ENCODE measurements around the gene NOA1.
"Not testable (repeated sequence)": the region's sequence is repeated elsewhere in the genome, so short reads cannot be mapped to it uniquely, and the experiment has no call there.

NOA1 gene

DNA sequence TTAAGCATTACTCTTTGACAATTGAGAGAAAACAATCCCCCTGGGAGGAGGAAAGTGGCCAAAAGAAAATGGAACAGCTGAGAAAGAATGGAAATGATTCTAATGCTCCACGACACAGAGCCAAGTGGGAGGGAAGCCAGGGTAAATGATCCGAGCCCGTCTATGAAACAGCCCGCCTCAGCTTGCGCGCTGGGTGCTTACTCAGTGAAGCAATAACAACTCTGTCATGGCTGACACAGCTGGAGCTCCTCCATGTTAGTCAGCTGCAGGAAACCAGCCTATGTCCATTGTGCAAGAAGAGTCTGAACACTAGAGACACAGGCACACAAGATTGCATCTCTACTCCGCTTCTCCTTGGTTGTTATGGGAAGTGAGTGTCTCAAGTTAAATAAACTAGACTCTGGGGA lies 19.3 kb downstream of the NOA1 start:
- peak in 7 of 14 donors; percentile 4 to 54 (median 25) for DNase-seq

DNA sequence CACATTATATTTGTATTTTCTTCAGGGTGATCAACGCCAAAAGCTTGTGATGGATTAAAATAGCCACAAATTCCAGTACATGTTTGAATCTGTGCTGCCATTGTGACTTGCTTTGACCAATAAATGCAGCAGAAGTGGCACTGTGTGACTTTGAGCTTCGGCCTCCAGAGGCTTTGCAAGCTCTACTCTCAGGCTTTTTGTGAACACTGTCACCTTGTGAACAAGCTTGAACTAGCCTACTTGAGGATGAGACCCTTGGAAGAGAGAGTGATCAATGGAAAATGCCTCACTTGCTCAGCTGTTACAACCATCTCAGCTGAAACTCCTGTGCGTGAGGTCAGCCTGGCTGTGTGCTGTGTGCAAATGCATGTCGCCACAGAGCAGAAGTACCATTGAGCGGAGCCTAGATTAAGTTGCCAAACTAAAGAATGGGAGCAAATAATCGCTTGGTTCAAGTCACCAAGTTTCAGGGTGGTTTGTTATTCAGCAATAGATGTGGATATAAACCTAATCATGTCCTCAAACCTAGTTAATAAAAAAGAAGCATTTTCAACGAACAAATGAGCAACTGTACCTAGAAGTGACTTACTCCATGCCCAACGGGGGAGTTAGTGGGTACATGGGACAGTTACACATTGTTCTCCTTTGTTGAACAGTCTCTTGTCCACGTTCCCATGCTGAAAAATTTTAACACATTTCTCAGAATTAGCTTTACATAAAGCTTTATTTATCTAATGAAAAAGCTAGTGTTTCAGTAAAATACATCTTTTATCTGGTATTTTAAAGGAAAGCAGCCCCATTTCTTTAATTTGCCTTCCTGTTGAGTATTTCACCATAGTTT lies 23.5 kb downstream of the NOA1 start:
- peak in 6 of 14 donors; percentile 1 to 31 (median 6) for DNase-seq

DNA sequence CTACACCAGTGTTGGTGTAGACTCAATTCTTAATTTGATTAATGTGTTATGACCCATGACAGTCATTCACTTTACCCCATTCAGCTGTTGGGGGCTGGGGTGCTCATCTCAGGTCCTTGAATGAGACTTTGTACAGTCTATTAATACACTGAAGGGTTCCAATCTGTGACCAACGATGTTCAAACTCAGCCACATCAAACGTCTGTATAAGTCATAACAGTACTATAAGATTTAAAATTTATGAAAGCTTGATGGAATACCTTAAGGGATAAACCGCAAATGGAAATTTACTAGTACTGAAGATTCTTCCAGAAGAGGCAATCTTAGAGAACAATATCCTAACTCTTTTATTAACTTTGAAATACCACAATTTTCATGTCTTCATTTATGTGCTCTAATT lies 36.0 kb downstream of the NOA1 start:
- no peak for DNase-seq

DNA sequence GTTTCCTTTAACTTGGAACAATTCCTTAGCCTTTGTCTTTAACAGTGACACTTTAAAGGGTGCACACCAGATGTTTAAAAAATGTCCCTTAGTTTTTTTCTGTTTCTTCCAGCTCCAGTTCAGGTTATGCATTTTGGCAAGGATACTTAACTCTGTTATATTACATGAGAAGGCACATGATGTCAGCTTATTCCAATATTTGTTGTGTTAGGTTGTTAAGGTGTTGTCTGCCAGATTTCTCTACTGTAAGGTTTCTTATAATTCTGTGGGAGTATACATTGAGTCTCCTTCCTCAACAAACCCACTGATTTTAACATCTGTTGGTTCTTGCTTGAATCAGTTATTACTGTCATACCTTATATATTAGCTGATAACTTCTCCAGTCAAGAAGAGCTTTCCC lies 36.4 kb downstream of the NOA1 start:
- DNase-seq = no peak

DNA sequence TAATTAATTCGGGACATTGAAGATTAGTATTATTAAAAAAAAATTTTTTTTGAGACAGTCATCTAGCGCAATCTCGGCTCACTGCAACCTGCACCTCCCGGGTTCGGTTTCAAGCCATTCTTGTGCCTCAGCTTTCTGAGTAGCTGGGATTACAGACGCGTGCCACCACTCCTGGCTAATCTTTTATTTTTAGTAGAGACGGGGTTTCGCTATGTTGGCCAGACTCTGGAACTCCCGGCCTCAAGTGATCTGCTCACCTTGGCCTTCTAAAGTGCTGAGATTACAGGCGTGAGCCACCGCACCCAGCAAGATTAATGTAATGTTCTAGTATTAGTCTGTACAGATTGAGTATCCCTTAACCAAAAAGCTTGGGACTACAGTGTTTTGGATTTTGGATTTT lies 37.0 kb downstream of the NOA1 start:
- no peak for DNase-seq

DNA sequence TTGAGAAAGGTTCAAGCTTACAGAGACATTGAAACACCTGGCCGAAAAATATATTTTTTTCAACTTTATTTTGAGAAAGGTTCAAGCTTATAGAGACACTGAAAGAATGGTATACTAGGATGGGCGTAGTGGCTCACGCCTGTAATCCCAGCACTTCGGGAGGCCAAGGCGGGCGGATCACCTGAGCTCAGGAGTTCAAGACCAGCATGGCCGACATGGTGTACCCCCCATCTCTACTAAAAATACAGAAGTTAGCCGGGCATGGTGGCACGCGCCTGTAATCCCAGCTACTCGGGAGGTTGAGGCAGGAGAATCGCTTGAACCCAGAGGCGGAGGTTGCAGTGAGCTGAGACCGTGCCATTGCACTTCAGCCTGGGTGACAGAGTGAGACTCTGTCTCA lies 37.6 kb downstream of the NOA1 start:
- DNase-seq = not testable (repeated sequence)

DNA sequence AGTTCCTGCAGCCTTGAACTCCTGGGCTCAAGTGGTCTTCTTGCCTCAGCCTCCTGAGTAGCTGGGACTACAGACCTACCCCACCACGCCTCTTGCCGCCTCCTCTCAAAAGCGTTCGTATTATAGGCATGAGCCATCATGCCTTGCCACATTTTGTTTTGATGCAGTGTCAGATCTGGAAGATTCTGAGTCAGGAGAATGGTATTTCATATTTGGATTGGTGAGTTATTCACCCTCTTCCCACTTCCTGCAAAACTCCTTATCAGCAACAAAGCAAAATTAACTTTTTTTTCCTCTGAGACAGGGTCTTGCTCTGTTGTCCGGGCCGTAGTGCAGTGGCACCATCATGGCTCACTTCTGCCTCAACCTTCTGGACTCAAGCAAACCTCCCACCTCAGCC lies 40.1 kb downstream of the NOA1 start:
- DNase-seq = no peak

DNA sequence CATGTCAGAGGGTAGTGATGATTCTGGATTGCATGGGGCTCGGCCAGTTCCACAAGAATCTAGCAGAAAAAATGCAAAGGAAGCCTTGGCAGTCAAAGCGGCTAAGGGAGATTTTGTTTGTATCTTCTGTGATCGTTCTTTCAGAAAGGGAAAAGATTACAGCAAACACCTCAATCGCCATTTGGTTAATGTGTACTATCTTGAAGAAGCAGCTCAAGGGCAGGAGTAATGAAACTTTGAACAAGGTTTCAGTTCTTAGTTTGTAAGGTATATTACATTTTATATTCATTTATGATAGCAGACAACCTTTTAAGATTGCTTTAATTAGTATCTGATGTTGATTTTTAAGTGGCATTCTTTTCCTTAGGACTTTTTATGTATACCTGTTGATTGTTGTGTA lies 45.5 kb downstream of the NOA1 start:
- no peak for DNase-seq

DNA sequence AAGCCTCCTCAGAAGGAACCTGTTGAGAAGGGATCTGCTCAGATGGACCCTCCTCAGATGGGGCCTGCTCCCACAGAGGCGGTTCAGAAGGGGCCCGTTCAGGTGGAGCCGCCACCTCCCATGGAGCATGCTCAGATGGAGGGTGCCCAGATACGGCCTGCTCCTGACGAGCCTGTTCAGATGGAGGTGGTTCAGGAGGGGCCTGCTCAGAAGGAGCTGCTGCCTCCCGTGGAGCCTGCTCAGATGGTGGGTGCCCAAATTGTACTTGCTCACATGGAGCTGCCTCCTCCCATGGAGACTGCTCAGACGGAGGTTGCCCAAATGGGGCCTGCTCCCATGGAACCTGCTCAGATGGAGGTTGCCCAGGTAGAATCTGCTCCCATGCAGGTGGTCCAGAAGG lies 46.8 kb downstream of the NOA1 start:
- DNase-seq = no peak

DNA sequence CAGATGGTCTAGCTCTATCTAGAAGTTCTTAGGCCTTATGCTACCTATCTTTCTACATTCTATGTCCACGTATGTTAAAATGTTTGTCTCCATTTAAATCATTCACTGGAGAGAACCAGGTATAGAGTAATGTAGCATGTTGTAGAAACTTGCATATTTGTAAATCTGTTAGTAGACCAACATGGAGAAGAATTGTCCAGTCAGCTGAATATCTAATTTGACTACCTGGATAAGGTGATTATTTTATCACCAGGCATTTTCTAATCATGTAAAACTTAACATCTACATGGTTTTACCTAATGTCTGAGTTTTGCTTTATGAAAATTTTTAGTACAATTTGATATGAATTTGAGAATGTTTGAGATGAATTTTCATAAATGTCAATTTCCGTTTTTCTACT lies 50.2 kb downstream of the NOA1 start:
- DNase-seq = no peak

DNA sequence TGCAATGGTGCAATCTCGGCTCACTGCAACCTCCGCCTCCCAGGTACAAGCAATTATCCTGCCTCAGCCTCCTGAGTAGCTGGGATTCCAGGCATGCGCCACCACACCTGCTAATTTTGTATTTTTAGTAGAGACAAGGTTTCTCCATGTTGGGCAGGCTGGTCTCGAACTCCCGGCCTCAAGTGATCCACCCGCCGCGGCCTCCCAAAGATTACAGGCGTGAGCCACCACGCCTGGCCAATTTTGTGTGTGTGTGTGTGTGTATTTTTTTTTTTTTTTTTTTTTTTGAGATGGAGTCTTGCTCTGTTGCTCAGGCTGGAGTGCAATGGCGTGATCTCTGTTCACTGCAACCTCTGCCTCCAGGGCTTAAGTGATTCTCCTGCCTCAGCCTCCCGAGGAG lies 62.4 kb downstream of the NOA1 start:
- not testable (repeated sequence) for DNase-seq

DNA sequence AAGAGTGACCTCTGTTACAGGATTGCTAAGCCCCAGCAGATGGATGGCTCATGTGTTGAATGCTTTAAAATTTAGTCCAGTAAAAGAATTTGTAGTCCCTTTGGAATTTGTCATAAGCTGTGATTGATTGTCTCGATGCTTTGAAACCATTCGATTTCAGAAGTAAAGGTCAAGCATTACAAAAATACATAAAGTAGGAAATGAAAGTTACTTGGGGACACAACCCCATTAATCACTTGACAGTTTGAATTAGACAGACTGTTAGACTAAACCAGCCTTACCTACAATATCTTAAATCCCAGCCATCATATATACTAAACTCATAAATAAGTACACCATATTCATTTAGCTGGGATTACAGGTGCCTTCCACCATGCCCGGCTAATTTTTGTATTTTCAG lies 63.1 kb downstream of the NOA1 start:
- no peak for DNase-seq
